Stimulated activated CD8-positive, alpha-beta memory T cell treated with anti-CD3 and anti-CD28 coated beads, Interleukin-4, amount 100 ng/mL, for 1 hour (primary cell): ENCODE measurements around the gene CLSTN1.

Source experiments
- DNase-seq, 2 donors: peaks; one replicate each; pipeline ENCODE4 v3.0.0-alpha.2; 2020; ENCODE audit warnings: low read depth in 2 of 2, low spot score in 1 of 2

CLSTN1 gene

DNA sequence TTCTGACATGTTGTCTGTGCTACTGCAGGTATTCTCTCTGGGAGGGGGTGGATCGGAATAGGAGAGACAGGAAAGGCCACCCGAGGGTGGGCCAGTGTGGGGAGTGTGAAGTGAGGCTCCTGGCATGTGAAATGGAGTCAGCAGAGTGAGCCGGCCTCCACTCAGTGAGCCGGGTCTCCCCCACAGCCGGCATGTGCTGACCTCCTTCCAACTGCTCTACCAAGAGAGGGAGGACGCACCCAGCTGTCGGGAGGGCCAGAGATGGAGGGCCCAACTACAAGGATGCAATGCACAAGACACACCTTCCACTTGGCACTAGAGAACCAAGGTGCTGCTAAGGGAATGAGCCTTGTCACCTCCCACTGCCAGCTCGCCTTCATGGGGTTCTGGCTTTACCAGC, 28.2 kb upstream of the CLSTN1 start:
- DNase-seq: no peak

DNA sequence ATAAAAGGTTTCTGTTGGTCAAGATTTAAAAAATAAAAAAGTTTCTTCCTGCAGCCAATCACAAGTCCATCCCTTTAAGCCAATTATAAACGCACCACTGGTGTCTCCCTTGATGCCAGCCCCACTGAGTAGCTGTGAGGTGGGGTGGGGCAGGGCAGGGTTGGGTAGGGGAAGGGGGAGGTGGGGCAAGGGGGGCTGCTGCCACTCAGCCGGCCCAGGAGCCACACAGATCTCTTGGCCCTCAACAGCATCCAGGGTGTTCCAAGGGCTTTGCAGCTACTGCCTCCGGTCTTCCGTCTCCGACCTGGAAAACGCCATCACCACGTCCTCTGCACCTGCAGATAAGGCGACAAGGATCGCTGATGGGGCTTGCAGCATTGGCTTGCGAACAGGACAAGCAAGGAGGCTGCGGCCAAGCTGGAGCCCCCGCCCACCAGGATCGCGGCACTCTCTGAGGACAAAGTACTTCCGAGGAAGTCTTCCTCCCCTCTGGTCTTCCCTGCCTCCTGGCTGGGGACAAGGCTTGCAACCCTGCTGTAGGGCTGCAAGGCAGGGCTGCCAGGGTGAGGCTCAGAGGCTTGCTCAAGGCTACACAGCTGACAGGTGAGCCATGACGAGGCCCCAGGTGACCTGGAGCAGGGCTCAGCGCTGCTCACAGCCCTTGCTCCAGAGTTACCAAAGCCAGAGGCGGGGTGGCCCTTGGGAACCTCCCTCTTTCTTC, 26.8 kb upstream of the CLSTN1 start:
- DNase-seq: no peak

DNA sequence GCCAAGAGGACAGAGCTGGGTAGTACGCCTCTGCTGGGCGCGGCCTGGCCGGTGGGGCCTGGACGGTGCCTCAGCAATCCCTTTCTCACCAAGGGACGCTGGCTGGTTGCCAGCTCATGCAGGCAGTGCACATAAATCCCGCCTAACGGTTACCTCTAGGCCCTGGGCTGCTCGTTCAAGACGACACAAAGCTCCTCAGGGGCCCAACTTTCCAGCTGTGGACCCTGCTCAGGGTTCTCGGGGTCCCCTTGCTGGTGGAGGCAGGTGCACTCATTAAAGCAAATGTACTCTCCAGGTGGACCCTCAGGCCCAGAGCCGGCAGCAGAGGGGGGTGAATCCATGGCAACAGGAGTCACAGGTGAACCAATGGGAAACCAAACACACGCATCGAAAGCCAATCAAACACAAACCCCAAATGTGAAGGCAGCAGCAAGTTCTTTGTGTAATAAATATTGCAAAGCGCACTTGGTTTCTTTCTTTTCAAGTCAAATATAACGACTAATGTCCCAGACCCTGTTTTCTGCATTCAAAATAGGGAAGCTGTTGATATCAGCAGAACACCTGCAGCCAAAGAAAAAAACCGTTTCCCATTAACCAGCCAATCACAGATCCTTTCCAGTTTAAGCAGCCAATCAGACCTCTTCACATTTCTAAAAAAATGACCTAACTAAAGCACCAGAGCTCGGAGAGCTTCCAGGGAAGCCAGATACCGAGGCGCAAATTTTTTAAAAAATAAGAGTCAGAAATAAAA, 26.1 kb upstream of the CLSTN1 start:
- DNase-seq: no peak

DNA sequence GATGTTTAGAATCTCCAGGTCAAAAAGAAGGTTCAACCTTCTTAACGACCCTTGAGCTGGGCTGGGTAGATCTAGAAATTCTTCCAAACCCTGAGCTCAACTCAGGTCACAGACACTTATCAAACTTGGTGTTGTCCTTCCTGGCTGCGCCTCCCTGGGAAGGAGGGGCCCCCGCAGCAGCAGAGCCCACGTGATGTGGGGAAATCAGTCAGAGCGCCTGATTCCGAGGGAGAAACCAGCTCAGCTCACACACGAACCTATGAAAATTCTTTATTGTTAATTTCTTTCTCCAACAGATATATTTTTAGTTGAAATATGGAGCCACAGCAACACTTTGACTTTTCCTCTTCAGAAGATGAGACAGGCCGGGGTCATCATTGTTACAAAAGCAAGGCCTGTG, 24.3 kb upstream of the CLSTN1 start:
- DNase-seq: no peak

DNA sequence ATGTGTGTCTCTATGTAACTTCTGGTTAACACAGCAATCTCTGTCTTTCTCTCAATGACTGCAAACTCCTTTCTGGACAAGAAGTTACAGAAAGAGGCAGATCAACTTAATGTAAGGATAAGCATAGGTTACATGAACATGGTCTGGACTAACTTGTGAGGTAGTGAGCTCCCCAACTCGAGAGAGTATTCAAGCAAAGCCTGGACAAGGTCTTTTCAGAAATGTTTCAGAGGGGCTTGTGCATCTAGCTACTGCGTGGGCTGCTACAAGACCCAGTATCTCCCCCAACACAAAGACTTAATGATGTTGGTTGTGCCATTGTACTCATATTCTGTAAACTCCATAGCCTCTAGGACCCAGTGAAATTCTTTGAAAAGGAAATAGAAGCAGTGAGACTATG, 23.5 kb upstream of the CLSTN1 start:
- no peak for DNase-seq

DNA sequence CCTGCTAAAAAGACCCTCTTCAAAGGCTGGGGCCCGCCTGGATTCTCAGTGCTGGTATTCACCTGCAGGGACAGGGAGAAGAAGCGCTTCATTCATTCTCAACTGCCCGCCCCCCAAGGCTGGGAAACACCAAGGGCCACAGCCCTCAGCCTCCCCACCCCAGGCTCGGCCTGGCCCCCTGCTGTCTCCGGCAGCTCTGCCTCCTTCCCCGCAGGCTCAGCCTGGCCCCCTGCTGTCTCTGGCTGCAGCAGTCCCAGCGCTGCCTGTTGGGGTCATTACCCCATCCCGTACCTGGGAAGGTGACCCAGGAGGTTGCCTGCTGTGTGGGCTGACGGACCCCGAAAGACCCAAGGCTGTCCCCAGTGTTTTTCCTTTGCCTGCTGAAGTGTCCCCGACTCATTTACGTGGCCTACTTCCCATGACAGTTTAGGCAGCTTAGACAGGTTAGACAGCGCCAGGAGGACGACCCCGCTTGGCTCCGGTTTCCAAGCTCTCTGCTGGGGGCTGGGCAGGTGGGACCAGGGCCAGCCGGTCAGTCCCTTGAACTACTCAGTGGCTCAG, 22.9 kb upstream of the CLSTN1 start:
- DNase-seq: no peak

DNA sequence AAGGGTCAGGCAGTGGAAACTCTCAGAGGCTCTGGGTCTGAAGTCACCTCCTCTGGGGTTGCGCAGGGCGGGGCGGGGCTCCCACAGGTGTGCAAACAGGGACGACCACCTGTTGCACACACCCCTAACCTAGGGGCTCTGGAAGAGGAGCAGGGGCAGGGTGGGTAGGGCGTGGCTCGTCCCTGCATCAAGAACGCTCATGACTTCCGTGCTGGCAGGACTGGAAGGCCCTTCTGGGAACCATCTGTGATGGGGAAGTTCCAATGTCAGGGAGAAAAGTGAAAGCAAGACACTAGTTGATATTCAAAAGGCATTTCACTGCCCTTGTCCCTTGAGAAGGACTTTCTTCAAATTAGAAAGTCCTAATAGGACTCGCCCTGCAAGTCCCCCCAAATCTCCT, 22.1 kb upstream of the CLSTN1 start:
- DNase-seq: no peak

DNA sequence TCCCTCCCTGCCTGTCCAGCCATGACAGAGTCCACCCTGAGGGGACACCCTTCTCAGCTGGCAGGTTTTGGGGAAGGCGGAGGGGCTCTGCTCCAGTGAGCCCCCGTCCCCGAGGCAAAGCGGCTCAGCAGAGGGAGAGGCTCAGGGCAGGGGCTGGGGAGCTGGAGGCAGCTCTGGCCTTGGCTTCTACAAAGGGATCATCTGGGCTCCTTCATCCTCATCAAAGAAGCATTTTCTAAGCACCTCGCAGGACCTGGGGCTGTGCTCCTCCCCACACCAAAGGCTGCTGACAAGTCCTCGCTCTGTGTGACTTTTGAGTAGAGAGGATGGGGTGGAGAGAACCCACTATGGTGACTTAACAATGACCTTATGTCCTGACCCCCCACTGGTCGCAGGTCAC, 21.0 kb upstream of the CLSTN1 start:
- DNase-seq: no peak

DNA sequence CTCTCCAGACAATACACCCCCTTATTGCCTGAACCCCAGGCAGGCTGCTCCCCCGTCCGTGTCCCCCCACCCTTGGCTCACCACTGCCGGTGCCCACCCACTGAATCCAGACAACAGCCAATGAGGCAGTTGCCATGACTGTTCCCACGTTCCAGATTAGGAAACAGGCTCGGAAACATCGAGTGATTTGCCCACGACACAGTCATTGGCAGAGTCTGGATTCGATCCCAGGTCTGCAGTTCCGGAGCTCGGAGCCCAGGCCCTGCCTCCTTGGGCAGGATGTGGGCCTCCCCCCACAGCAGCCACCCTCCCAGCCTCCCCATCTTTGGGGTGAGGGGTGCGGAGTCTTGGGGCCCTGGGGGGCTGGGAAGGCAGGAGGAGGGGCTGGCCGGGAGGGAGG, 20.3 kb upstream of the CLSTN1 start:
- DNase-seq: no peak

DNA sequence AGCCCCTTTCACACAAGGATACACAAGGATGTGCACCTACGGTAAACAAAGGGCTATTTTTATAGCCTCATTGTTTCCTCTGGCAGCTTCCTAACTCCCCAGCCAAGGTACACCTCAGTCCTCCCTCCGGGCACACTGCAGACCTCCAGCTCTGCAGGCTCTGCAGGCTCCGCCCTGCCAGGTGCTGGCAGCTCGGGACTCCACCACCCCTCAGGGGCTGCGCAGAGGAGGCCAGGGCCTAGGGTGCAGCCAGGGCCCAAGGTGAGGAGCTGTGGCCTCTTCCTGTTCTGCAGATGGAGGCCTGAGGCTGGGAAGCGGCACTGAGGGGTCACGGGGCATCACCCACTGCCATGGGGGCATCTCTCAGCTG, 19.8 kb upstream of the CLSTN1 start:
- no peak for DNase-seq

DNA sequence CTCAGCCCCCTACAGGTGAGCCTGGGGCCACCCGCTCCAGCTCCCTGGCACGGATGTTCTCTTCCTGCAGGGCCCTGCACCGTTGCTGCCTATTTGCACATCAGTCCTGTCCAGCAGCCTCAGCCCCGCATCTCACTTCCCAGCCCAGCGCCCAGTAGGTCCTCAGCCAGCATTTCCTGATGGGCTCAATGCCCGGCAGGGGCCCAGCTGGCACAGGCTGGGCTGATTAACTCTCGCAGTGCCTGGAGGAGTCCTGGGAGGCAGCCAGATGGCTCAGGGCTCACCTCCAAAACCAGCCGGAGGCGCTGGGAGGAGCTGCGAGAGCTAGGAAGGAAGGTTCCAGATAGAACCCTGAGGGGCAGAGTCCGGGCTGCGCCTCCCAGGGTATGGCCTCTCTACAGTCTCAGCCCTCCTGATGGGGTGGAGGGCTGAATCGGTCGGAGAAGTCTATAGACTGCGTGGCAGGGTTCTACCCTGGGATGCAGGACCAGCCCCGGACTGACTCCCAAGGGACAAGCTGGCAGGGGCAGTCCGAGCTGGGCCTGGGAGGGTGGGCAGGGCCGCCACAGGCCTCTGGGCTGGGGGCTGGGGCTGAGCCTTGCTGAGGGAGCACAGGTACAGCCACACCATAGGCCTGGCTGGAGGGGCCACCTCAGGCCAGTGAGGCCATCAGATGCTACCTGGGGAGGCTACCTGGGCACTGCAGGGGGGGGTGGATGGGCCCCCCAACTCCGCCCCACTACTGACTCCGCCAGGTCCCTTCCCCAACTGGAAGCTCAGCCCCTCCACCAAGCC, 19.2 kb upstream of the CLSTN1 start:
- no peak for DNase-seq

DNA sequence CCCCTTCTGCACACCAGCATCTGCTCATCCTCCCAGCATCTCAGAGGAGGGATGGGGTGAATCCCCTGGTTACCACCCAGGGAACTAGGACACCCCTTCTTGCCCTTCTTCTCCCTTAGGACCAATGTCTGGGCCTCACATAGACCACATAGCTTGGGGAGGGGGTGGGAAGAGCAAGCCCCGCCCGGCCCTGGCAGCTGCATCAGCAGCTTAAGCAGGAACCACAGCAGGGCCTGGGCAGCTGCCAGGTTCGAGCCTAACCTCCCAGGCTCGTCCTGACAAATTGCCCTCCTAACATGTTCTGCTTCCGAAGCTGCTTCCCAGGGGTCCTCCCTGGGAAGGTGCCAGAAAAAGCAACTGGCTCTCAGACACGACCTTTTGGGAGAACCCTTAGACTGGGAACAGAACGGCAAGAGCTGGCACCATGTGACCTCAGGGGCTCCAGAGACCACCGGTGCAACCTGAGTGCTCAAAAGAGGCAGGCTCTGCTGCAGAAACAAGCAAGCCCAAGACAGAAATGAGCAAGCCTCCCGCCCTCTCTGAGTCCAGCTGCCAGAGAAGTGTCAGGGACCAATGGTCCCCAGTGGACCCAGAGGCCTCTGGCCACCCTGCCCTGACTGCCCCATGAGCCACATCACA, 18.4 kb upstream of the CLSTN1 start:
- no peak for DNase-seq

DNA sequence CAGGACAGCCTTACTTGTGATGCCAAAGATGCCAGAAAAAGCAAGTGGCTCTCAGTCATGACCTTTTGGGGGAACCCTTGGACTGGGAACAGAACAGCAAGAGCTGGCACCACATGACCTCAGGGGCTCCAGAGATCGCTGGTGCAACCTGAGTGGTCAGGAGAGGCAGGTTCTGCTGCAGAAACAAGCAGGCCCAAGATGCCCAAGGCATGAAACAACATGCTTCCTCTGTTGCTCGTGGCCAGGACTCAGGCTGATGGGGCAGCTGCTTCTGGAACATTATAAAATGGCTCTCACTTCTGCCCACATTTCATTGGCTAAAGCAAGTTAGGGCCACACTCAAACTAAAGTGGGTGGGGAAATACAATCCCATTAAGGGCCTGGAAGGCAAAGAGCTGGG, 17.7 kb upstream of the CLSTN1 start:
- DNase-seq: no peak

DNA sequence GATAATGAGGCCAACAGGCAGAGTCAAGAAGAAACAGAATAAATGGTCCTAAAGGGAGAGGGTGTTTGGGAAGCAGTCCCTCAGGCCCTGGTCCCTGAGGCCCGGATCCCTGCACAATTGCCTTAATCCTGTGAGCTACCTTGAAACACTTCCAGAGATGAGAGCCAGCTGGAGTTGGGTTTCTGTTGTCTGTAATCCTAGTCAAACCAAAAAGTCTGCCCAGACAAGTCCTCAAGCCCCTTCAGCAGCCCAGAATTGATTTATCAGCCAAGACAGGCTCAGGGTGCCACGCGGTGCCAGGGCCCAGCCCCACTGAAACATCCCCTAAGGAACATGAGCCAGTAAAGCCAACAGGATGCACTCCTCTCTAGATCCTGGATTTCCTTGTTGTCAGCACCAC, 16.4 kb upstream of the CLSTN1 start:
- no peak for DNase-seq

DNA sequence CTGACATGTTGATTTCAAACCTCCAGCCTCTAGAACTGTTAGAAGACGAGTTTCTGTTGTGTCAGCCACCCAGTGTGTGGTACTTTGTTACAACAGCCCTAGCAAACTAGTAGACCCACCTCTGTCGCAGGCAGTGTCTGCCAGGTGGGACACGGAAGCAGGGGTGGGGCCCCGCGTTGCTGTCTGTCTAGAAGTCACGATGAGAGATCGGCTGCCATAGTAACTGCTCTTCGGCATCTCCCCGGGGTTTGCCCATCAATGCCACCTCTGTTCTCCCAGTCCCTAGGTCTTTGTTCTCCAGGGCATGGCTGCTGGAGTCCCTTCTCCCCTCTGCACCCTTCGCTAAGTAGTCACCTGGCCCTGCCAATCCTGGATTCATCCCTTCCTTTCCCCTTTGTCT, 15.2 kb upstream of the CLSTN1 start:
- DNase-seq: no peak

DNA sequence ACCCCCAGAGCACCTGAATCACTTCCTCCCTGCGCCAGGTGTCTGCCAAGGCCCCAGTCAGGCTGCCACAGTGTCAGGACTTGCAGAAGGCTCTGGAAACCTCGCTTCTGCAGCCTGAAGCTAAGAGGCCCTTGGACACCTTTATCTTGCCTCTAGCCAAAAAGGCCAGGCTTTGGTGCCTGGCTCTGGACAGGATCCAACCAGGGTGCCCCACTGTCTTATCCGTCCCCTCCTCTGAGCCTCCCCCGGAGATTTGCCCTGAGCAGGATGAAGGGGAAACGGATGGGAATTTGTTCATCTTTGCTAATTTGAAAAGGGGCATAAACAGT, 12.8 kb upstream of the CLSTN1 start:
- DNase-seq: no peak

DNA sequence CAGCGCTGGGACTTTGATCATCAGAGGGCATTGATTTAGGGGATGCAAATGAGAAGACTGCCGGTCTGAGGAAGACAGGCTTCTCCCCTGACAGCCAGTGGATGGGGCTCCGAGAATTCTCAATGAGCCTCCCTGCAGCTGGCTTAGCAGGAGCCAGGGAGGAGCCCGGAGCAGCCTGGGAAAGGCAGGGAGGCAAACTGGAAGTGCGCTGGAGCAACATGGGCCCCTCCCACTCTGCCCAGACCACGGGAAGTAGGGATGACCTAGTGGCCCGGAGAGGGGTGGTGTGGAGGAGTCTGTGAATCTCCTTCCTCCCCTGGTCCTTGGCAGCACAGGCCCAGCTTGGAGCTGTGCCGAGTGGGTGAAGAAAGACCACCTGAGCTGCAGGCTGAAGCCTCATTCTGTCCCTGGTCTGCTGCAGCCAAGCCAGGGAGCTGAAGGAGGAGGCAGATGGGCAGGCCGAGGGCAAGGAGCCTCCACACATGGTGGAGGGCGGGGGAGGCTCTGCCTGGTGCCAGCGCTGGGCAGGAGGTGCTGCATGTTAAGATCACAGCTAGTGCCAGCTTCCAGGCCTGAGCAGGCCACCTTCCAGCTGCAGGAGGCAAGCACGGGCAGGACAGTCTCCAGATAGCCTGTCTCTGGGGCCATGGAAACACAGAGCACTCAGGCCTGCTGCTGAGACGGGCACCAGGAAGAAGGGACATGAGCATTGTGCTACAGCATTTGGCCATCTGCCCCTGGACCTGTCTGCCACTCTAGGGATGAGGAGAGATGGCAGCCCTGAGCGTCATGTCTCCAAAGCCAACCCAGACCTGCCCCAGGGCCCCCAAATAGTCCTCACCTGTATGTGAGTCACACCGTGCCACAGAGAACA, 12.2 kb upstream of the CLSTN1 start:
- no peak for DNase-seq

DNA sequence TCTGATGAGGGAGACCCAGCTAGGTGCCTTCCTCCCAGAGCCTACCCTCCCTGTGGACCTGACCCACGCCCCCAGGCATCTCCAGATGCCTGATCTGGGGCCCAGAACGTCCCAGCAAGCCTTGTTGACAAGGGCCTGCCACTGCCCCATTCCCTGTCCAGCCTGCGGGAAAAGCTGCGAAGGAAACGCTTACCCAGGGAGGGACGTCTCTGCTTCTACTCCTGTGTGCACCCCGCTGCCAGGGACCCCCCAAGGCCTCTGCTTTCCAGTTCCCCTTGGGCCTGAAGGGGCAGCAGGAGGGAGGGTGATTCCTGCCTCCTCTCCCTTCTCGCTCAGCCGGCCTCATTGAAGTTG, 11.6 kb upstream of the CLSTN1 start:
- DNase-seq: no peak

DNA sequence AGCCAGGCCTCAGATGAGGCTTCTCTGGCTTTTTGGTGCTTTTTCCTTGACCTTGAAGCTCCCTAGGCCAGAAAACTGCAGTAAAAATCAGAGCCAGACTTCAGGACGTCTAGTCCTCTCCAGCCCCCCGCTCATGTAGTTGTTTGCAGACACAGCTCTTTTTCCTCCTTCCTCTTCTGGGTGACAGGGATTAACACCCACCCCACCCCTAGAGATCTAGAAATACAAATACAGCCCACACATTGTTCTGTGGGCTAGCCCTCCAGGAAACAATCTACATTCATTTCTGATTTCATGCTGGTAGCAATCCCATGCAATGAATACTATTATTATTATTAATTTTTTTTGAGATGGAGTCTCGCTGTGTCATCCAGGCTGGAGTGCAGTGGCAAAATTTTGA, 9.9 kb upstream of the CLSTN1 start:
- DNase-seq: no peak

DNA sequence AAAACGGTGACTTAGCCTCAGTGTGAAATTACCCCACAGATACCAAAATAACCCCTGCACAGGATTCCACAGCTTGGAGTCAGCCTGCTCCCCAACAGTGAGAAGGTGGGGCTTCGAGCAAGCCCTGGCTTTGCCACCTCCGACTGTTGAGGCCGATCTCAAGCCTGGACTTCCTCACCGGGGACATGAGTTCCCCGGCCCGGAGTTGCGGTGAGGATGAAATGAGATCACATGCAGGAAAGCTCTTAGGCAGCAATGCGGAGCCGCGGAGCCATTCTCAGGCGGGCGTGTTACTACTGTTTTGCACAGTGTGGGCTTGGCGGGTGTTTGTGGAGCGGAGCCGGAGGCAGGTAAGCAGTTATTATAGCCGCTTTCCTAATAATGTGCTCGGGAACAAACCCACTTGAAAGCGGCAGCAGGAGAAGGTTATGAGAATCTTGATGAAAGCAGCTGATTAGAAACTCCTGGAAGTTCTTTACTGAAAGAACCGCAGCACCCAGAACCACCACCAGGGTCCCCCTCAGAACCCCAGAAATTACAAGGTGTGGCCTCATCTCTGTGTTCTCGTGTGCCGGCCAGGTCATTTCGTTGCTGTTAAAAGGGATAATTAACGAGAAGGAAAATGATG, 3.9 kb upstream of the CLSTN1 start:
- no peak for DNase-seq
